Measurements from ENCODE around the gene NSD2.
"Not testable (repeated sequence)": the region's sequence is repeated elsewhere in the genome, so short reads cannot be mapped to it uniquely, and the experiment has no call there.

The NSD2 gene

DNA sequence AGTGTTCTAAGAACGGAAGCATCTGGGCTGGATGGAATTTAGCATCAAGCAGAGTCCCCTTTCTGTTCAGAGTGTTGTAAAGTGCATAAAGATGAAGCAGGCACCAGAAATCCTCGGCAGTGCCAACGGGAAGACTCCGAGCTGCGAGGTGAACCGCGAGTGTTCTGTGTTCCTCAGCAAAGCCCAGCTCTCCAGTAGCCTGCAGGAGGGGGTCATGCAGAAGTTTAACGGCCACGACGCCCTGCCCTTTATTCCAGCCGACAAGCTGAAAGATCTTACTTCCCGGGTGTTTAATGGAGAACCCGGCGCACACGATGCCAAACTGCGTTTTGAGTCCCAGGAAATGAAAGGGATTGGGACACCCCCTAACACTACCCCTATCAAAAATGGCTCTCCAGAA is 29.4 kb downstream of the NSD2 start:
- no peak for DNase-seq

DNA sequence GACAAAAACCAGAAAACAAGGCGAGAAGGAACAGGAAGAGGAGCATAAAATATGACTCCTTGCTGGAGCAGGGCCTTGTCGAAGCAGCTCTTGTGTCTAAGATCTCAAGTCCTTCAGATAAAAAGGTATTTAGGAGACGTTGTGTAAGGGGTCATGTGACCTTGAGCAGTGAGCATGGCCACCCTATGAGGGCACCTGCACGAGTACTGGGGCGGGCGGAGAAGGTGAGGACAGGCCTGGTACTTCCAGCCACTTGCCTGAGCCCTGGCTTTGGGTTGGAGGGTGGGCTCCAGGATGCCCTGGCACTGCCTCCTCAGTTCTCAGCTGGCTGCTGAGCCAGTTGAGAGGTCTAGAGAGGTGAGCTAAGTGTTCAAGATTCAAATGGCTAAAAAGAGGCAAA is 29.9 kb downstream of the NSD2 start:
- DNase-seq: no peak

DNA sequence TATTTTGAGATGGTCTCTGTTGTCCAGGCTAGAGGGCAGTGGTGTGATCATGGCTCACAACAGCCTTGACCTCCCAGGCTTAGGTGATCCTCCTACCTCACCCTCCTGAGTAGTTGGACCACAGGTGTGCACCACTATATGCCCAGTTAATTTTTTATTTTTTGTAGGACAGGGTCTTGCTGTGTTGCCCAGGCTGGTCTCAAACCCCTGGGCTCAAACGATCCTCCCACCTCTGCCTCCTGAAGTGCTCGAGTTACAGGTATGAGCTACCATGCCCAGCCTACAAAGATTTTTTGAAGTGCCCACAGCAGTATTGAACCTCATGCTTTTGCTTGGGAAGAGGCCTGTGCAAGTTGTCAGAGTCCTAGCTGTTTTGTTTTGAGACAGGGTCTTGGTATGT is 31.1 kb downstream of the NSD2 start:
- no peak for DNase-seq

DNA sequence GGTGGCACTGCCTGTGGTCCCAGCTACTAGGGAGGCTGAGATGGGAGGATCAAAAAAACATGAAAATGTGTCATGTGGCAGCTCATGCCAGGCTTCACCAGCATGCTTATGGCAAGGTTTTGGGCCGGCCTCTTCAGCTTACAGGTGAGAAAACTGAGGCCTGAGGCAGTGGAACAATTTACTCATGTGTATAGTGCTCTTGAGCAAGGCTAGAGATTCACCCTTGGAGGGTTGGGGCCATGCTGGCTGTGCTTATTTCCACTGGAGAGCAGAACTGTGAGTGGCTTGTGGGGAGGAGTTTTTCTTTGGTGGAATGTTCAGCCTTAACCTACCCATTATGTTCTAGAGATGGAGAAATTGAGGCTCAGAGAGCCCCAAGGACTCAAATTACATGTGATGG is 31.8 kb downstream of the NSD2 start:
- no peak for DNase-seq

DNA sequence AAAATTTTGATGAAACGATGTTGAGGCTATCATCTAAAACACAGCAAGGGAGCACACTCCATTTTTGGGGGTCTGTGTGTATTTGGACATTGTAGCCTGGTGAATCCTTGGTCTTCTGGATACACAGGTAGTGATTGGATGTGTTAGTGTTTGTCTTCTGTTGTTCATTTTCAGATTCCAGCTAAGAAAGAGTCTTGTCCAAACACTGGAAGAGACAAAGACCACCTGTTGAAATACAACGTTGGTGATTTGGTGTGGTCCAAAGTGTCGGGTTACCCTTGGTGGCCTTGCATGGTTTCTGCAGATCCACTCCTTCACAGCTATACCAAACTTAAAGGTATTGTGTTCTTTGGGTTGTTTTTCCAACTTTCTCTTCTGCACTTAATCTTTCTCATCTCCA is 32.8 kb downstream of the NSD2 start:
- DNase-seq: no peak

DNA sequence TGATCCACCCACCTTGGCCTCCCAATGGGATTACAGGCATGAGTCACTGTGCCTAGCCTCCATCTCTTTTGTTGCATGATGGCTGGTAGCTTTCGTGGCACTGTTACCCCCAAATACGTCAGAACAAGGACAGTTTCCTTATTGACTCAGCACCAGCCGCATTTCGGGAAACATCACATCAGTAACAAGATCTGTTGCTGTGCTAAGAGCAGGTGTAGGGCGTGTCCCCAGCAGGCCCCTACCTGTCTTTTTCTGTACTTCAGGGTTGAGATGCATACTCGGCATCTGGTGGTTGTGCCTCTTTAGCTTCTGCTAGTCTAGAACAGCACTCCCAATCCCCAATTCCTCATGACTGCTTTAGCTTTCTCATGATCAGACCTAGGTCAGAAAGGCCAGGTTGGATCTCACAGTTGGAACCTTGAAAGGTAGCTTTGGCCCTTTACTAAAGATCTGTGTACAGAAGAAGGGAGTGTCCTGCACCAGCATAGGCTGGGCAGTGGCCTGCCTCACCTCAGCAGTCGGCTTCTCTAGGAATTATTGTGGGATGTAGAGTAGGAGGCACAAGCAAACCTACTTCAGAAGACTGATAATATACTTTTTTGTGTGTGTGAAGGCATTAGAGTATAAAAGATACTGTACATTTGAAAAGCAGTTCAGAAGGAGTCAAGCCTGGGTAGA is 36.8 kb downstream of the NSD2 start:
- no peak for DNase-seq

DNA sequence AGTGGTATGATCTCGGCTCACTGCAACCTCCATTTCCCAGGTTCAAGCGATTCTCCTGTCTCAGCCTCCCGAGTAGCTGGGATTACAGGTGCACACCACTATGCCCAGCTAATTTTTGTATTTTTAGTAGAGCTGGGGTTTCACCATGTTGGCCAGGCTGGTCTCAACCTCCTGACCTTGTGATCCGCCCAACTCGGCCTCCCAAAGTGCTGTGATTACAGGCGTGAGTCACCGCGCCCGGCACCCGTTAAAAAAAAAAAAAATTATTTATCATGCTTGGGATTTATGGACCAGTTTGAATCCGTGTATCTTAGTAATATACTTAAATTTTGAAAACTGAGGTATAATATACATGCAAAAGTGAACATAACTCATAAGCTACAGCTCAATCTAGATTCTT is 38.5 kb downstream of the NSD2 start:
- DNase-seq: not testable (repeated sequence)

DNA sequence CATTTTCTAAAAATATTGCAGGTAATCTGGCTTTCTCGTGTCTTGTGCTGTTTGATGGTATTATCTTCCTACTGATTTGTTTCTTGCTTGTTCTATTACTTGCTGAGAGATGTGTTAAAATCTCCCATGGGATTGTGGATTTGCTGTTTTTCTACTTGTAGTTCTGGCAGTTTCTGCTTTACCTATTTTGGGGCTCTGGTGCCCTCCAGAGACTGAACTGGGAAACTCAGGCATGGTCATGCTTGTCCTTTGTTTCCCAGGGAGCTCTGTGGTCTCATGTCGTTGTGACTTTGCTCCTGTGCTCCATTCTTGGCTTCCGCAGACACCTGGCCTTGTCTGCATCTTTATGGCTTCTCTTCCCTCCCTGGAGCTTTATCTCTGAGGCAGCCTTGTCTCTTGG is 39.5 kb downstream of the NSD2 start:
- peak; percentile 34 for DNase-seq

DNA sequence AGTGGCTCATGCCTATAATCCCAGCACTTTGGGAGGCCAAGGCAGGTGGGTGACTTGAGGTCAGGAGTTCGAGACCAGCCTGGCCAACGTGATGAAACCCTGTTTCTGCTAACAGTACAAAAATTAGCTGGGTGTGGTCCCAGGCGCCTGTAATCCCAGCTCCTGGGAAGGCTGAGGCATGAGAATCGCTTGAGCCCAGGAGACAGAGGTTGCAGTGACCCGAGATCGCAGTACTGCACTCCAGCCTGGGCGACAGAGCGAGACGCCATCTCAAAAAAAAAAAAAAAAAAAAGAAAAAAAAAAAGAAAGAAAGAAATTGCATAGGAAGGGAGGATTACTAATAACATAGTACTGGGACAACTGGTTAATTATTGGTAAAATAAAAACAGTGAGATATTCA is 40.1 kb downstream of the NSD2 start:
- not testable (repeated sequence) for DNase-seq

DNA sequence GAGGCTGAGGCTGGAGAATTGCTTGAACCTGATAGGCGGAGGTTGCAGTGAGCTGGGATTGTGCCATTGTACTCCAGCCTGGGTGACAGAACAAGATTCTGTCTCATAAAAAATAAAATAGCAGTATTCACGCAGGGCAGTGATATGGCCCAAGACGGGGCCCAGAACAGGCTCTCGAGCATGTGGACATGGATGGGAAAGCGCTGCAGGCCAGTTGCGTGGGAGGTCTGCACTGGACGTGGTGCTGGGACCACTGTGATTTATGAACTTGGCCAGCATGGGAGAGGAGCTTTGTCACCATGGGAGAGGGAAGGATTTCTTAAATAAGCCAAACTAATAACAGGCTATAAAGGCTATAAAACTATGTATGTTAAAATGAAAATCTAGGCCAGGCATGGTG is 51.6 kb downstream of the NSD2 start:
- DNase-seq: no peak

DNA sequence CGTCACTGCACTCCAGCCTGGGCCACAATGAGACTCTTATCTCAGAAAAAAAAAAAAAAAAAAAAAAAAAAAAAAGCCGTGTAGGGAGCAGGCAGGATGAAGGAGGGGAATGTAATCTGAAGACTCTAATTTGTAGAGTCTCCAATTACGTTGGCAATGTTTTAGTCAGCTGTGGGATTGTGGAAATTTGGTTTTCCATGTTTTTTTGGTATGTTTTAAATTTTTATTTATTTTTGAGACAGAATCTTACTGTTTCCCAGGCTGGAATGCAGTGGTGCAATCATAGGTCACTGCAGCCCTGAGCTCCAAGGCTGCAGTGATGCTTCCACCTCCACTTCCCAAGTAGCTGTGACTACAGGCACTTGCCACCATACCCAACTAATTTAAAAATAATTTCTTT is 56.5 kb downstream of the NSD2 start:
- DNase-seq: no peak

DNA sequence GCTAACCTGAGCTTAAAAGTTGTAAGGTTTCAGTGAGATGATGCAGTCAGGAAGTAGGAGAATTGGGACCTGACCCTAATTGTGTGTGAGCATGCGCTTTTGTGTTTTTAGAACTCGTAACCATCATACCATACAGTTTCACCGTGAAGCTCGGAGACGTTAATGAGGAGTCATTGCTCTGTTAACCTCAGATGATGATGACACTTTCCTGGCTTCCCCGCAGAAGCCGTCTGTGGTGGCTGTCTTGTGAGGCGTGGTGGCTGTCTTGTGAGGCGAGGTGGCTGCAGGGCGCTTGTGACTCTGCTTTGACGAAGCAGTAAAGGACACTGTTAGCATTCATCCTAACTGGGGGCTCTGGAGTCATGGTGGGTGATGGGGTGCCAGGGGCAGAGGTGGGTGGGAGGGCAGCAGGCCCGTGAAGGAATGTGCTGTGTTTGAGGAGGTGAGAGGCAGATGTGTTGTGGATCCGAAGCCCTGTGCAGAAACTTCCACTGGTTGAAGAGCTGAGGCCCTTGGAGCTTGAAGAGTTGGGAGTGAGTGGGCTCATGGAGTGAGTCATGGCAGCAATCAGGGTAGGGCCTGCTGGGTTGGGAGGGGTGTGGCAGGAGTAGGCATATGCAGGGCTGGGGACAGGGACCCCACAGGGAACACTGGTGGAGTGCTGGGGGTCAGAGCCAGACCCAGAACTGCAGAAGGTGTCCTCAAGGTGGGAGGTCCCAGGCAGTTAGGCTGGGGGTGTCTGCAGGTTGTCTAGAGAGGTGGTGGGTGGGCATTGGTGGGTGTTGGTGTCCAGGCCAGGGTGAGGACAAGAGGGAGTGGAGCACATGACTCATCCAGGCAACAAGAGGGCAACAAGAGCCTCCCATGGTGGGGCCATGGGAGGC is 57.4 kb downstream of the NSD2 start:
- peak; percentile 17 for DNase-seq

DNA sequence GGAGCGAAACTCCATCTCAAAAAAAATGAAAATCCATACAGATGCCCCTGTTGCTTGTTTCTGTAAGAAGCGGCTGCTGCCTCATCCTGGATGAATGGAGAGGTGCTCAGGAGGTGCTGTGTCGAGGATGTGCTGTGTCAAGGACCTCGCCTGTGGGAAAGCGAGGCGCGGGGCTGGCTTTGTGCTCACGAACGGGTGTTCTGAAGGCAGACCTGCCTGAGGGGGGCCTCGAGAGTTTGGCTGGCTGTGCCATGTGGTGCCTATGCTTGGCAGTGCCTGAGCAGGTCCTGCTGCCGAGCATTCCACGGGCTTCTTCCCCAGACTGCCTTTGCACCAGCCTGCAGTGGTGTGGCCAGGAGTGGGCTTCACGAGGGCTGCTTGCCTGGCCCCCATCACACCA is 61.5 kb downstream of the NSD2 start:
- DNase-seq: no peak

DNA sequence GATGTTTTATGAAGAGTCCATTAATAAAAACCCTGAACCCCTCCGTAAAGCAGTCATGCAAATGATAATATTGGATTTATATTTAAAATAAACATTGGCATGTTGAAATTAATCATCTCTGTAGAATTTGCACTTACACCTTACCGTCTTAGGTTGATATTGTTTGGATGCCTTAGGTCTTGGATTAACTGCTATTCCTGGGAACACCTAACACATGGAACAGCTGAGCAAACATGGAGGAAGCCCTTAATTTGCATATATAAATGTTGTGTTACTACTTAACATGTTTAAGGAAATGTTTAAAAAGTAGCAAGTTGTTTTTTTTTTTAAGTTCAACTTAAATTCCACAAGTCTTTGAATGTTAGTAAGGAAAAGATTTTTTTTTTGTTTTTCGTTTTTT is 62.5 kb downstream of the NSD2 start:
- no peak for DNase-seq

DNA sequence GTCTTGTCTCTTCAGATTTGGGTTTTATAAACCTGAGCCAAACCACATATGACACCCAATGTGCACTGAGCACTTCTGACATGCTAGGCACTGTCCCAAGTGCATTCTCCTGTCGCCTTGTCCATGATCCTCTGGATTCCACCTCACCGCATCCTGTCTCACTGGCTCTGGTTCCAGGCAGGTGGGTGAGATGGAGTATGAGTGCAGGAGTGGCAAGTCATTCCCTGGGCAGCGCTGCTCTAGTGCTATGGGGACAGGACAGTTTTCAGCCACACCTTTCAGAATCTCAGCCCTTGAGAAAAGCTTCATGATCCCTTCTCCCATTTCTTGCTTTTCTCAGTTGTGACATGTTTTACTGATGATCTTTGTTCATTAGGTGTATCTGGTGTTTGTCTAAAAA is 66.4 kb downstream of the NSD2 start:
- no peak for DNase-seq

DNA sequence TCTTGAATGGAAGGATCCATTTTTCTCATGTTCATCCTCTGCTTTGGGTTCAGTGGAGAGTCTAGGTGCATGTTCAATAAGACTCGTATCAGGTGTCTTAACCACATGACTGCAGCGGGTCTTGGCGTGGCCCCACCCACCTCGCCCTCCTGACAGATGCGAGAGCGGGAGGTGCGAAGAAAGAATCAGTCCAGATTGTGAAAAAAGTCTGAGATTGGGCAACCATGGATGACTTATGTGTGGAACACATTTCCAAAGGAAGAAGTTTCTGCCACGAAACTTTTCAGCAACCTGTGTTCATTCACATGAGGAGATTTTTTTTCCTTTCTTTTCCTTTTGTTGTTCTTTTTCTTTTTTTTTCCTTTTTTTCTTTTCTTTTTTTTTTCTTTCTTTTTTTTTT is 66.8 kb downstream of the NSD2 start:
- DNase-seq: no peak

DNA sequence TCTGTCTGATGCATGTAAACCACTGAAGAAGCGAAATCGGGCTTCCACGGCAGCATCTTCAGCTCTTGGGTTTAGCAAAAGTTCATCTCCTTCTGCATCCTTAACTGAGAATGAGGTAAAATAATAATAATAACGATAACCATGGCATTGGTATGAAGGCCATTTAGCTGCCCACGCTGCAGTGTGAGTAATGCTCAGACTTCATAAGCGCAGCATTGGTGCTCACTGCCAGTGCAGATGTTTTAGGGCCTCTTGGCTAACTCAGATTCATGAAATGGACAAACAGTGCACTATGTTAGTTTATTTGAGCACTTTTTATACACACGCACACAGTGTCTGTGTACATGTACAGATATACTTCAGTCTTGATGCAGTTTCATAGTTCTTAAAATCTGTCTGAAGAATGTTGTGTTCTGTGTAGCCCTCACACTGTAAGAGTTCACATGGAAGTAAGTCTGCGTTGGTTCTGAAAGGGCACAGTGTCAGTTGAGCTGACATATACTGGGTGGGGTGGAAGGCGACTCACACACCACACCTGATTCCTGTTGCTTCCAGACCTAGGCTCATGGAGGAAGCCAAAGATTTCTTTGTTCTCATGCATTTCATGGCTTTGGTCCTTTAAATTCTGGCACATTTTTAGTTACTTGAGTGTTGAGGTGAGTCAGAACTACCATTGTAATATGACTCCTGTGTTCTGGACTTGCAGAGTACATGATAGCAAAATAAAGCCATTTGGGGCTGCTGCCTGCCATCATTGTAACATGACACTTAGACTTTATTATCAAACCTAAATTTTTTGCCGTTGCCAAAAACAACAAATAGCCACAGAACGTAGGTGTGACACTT is 68.7 kb downstream of the NSD2 start:
- no peak for DNase-seq

DNA sequence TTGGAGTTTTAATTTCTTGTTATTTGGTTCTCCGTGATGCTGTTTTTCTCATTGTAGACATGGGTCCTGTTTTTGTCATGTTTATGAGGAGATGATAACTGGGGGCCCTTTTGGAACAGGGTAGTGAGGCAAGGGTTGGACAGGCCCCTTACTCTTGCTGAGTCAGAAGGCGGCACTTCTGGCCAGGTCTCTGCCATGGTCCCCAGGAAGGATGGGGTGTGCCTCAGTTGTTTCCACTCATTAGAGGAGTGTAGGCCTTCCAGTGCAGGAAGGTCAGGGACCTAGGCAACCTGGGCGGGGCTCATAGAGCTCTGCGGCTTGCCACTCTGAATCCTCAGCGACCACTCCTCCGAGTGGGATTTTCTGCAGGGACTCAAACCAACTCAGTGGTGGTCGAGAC is 69.4 kb downstream of the NSD2 start:
- DNase-seq: no peak

DNA sequence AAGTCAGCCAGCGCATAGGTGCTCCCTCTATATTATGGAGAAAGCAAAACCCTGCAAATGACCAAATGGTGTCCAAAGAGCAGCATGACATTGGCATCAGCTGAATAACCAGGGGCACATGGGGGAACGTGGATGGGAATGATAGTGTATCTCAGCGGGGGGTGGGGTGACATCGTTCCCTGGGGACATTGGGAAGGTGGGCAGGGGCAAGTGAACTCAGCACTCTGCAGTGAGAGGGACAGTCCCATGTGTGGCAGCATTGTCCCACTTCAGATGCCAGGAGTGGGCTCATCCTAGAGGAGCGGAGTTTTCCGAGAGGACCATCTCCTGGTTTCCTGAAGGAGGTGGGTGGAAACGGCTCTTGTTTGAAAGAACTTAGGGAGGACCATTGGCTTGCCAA is 72.7 kb downstream of the NSD2 start:
- no peak for DNase-seq

DNA sequence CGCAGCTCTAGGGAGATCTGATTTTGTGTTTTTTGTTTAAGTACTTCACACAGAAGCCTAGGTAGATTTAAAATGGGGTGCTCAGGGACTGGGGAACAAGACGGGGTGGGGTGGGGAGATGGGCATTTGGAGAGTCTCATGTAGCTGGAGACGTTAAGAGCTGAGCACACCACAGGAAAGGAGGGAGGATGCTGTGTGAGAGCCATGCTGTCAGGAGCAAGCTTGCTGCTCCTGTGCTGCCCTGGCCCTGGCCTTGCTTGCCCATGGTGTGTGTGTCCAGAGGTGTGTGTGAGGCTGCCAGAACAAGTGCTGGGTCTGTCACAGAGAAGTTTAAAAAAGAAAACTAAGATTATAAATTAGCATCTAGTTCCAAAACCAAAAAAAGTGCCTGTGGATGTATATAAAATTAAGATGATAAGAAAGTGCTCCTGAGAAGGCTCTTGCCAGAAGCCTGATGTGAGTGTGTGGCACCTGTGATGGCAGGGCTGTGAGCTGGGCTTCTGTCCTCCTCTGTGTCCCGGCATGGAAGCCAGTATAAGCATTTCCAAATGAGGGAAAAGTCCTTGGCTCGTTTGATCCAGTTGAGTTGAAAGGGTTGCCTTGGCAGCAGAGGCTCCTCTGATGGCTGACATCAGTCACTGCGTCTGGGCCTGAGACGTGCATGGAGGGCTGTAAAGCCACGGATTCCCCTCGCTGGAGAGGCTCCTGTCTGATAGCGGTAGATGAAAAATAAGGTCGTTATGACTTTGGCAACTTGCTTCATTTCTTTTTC is 74.1 kb downstream of the NSD2 start:
- DNase-seq: no peak

DNA sequence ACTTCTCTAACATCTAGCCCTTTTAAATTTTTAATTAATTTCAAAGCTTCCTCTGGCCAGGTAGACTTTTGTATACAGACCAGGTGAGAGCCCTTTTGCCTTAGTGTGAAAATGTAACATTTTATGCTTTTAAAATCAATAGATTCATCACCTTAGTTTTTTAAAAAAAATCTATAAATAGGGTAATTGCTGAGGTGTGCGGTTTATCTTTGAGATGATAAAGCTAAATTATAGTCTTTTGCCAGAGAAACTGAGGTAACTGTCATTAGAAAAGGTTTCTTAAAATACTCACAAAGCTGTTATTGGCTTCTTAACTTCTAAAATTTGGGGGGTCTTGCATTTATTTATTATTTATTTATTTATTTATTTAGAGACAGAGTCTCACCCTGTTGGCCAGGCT is 74.7 kb downstream of the NSD2 start:
- no peak for DNase-seq

DNA sequence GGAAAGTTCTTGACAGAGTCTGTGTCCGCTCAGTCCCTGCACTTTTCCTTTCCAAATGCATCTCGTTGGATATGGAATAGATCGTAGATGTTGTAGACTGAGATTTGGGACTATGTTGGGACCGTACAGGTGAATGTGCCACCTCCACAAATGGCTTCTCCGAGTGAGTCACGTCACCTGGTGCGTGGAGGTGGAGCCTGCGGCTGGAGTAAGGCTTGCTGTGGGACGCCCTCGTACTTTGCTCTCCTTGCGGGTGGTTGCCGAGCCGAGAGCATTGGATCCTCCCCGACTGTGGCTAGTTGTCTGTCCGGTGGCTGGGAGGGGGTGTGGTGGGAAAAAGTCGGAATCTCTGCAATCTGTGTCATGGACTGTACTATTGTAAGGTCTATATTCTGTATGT is 77.0 kb downstream of the NSD2 start:
- no peak for DNase-seq

DNA sequence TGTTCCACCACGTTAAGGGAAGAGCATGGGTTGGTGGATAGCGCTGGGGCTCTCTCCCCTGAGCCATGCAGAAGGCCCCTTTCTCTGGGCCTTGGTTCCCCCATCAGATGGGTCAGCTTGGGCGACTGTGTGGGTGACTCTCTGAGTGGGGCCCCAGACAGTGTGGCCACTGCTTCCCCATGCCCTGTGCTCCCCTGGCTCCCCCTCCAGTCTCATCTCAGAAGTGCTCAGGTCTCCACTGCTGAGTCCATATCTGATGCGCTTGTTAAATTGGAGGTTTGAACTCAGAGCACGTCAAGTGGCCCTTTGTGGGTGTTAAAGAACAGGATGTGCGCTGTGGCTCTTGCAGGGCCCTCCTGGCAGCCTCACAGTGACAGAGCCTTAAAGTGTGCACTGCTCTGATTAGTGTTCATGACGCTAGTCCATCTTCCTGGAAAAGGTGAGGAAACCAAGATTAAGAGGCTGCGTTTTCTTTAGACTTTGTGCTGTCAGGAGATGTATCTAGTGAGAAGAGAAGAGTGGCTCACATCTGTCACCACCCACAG is 77.8 kb downstream of the NSD2 start:
- no peak for DNase-seq
